OCI-LY1 (cell line): ENCODE results near the gene MBD5.

Source experiments
- H2AFZ ChIP-seq: fragments of 200-600 bp; sonication (generic), shearing (Covaris generic); 2 replicates; pipeline ENCODE4 v1.6.0; 2014; ENCODE audit warnings: antibody characterized with exemption, mild to moderate bottlenecking, low read length
- H3F3A ChIP-seq: fragments of 200-600 bp; sonication (generic), shearing (Covaris generic); 2 replicates; pipeline ENCODE4 v1.6.0; 2014; ENCODE audit warnings: mild to moderate bottlenecking, antibody characterized with exemption, low read length, moderate library complexity; ENCODE audit not compliant: insufficient read depth
- H3K27ac ChIP-seq: fragments of 200-600 bp; sonication (generic); 2 replicates; pipeline ENCODE4 v1.5.1; 2014; ENCODE audit warnings: low read length, mixed run types, mild to moderate bottlenecking, low read depth; ENCODE audit not compliant: poor library complexity, severe bottlenecking
- H3K27me3 ChIP-seq: fragments of 200-600 bp; sonication (generic); 2 replicates; pipeline ENCODE4 v1.6.0; 2014; ENCODE audit warnings: antibody characterized with exemption, mild to moderate bottlenecking, low read length, moderate library complexity; ENCODE audit not compliant: insufficient read depth
- H3K36me3 ChIP-seq: fragments of 200-600 bp; sonication (generic); 2 replicates; pipeline ENCODE4 v1.6.1; 2014; ENCODE audit warnings: mild to moderate bottlenecking, antibody characterized with exemption, low read length, moderate library complexity, mixed read lengths; ENCODE audit not compliant: insufficient read depth
- H3K4me1 ChIP-seq: fragments of 200-600 bp; sonication (generic); 2 replicates; pipeline ENCODE4 v1.5.1; 2014; ENCODE audit warnings: mild to moderate bottlenecking, low read length, moderate library complexity; ENCODE audit not compliant: insufficient read depth, severe bottlenecking
- H3K4me2 ChIP-seq: fragments of 200-600 bp; sonication (generic), shearing (Covaris generic); 2 replicates; pipeline ENCODE4 v1.6.1; 2014; ENCODE audit warnings: low read length
- H3K4me3 ChIP-seq: fragments of 200-600 bp; sonication (generic); 2 replicates; pipeline ENCODE4 v1.5.1; 2014; ENCODE audit warnings: low read length, low read depth, mild to moderate bottlenecking, mixed read lengths; ENCODE audit not compliant: poor library complexity, severe bottlenecking
- H3K79me2 ChIP-seq: fragments of 200-600 bp; shearing (Covaris generic); 2 replicates; pipeline ENCODE4 v1.6.1; 2016; ENCODE audit warnings: mixed run types, low read length, mixed read lengths; ENCODE audit not compliant: insufficient read depth
- H3K9ac ChIP-seq: fragments of 200-600 bp; sonication (generic), shearing (Covaris generic); 2 replicates; pipeline ENCODE4 v1.6.1; 2014; ENCODE audit warnings: mild to moderate bottlenecking, low read length, mixed read lengths
- H3K9me2 ChIP-seq: fragments of 200-600 bp; sonication (generic), shearing (Covaris generic); 2 replicates; pipeline ENCODE4 v1.6.1; 2014; ENCODE audit warnings: low read depth, mild to moderate bottlenecking, low read length, mixed read lengths
- H3K9me3 ChIP-seq: fragments of 200-600 bp; shearing (Covaris generic); 2 replicates; pipeline ENCODE4 v1.6.1; 2014; ENCODE audit warnings: low read length, mixed read lengths
- H4K20me1 ChIP-seq: fragments of 200-600 bp; sonication (generic), shearing (Covaris generic); 2 replicates; pipeline ENCODE4 v1.6.0; 2016; ENCODE audit warnings: mild to moderate bottlenecking, low read length; ENCODE audit not compliant: insufficient read depth
- EZH2 ChIP-seq: fragments of 200-600 bp; sonication (generic), shearing (Covaris generic); IDR thresholded peaks from 2 replicates; pipeline ENCODE4 v1.8.0; 2017; ENCODE audit warnings: borderline replicate concordance, mixed run types, mild to moderate bottlenecking, antibody characterized with exemption, low read length, moderate library complexity, mixed read lengths
- TF ChIP-seq, protein P1 (sequence below): fragments of 200-600 bp; sonication (generic), shearing (Covaris generic); IDR thresholded peaks from 2 replicates; pipeline ENCODE4 v1.5.1; 2017; ENCODE audit warnings: mild to moderate bottlenecking, antibody characterized with exemption, low read length, moderate library complexity, mixed read lengths

Gene MBD5

GRCh38 chr2:148450531-148450930 is 429.6 kb downstream of the MBD5 start:
- no peak overlapping the region for H3K9ac ChIP-seq
- H2AFZ ChIP-seq = no peak overlapping the region
- H3K4me3 ChIP-seq = no peak overlapping the region
- H3F3A ChIP-seq = no peaks in the 10 kb centered on the region
- H3K4me2 ChIP-seq = no peak overlapping the region
- H3K27ac ChIP-seq = no peak overlapping the region
- no peak for TF ChIP-seq EZH2
- TF ChIP-seq, protein P1, sequence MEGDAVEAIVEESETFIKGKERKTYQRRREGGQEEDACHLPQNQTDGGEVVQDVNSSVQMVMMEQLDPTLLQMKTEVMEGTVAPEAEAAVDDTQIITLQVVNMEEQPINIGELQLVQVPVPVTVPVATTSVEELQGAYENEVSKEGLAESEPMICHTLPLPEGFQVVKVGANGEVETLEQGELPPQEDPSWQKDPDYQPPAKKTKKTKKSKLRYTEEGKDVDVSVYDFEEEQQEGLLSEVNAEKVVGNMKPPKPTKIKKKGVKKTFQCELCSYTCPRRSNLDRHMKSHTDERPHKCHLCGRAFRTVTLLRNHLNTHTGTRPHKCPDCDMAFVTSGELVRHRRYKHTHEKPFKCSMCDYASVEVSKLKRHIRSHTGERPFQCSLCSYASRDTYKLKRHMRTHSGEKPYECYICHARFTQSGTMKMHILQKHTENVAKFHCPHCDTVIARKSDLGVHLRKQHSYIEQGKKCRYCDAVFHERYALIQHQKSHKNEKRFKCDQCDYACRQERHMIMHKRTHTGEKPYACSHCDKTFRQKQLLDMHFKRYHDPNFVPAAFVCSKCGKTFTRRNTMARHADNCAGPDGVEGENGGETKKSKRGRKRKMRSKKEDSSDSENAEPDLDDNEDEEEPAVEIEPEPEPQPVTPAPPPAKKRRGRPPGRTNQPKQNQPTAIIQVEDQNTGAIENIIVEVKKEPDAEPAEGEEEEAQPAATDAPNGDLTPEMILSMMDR = no peak
- no peaks in the 10 kb centered on the region for H3K4me1 ChIP-seq
- H3K9me3 ChIP-seq = no peaks in the 10 kb centered on the region
- H3K79me2 ChIP-seq = no peaks in the 10 kb centered on the region
- no peaks in the 10 kb centered on the region for H3K9me2 ChIP-seq
- no peaks in the 10 kb centered on the region for H3K36me3 ChIP-seq
- H3K27me3 ChIP-seq = no peaks in the 10 kb centered on the region
- H4K20me1 ChIP-seq = no peaks in the 10 kb centered on the region

GRCh38 chr2:148451046-148451445 is 430.2 kb downstream of the MBD5 start:
- Histone ChIP-seq H3K27ac (no peak overlapping the region), H3K4me1 (no peaks in the 10 kb centered on the region)
- TF ChIP-seq, protein P1 = no peak
- no peak for TF ChIP-seq EZH2

DNA sequence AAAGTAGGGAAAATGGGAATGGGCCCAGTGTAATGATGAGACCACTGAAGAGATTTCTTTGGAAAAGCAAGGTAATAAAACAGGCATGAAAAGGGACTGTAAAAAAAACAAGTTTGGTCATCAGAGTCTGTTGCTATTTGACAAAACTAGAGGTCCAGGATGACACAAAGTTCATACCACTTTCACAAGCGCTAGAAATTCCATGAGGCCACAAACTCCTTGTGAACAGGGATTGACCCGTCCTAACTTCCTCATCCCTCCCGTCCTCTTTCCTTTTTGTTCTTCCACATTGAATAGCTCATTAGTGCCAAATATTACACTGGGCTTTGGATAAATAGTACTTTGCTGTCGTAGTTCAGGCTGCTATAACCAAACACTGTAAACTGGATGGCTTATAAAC is 434.9 kb downstream of the MBD5 start:
- Histone ChIP-seq H3K4me1 (no peaks in the 10 kb centered on the region), H3K27ac (no peak overlapping the region), H3K4me3 (no peak overlapping the region), H3F3A (no peaks in the 10 kb centered on the region), H4K20me1 (no peaks in the 10 kb centered on the region), H3K4me2 (no peak overlapping the region), H2AFZ (no peak overlapping the region), H3K79me2 (no peaks in the 10 kb centered on the region), H3K36me3 (no peaks in the 10 kb centered on the region), H3K9me3 (no peaks in the 10 kb centered on the region), H3K27me3 (no peaks in the 10 kb centered on the region), H3K9ac (no peak overlapping the region), H3K9me2 (no peaks in the 10 kb centered on the region)
- TF ChIP-seq, protein P1 = no peak
- no peak for TF ChIP-seq EZH2

More at GRCh38 chr2:148451046-148451445, 430.2 kb downstream of the MBD5 start:
- Histone ChIP-seq H3K9me3 (no peaks in the 10 kb centered on the region), H3K9me2 (no peaks in the 10 kb centered on the region), H3K79me2 (no peaks in the 10 kb centered on the region), H2AFZ (no peak overlapping the region), H3K4me3 (no peak overlapping the region), H3K27me3 (no peaks in the 10 kb centered on the region), H3K36me3 (no peaks in the 10 kb centered on the region), H3K9ac (no peak overlapping the region), H3F3A (no peaks in the 10 kb centered on the region), H3K4me2 (no peak overlapping the region), H4K20me1 (no peaks in the 10 kb centered on the region)
